GM13977 (cell line): ENCODE data around the gene DPP10.

ENCODE experiments used
- DNase-seq: peaks from one replicate; pipeline ENCODE4 v3.0.0; 2012; ENCODE audit warnings: low spot score
- CTCF ChIP-seq: IDR thresholded peaks from 2 replicates; pipeline ENCODE4 v1.5.1; 2012; ENCODE audit warnings: mild to moderate bottlenecking, control low read depth; ENCODE audit not compliant: insufficient read depth; ENCODE audit errors: extremely low read depth, missing control alignments
- in situ Hi-C: fragments of 300-500 bp; cut with MboI; formaldehyde crosslinking; loops from one replicate; pipeline ENCODE4 v1.12.0; 2022; ENCODE audit warnings: low sequenced_read_pairs, low pct_unique_long_range_greater_than_20kb, mixed read lengths, inconsistent platforms; ENCODE audit not compliant: unreplicated experiment

Gene DPP10

DNA sequence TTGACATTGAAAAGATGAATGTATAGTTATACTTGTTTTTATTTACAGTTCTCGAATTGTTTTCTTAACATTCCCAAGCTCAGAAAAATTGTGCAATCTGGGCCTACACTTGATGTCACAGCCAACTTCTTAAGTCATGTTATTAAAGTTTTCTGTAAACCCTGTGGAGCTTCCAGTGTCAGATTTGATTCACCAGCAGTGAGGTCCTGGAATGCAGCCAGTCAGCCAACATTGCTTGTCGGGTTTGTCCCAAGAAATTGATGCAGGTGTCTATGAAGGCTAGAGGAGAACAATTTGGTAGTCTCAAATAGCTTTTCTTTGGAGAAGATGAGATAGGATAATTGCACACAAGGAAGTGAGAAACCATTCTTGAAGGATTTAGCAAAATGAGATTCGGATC, 732.2 kb downstream of the DPP10 start:
- no peak for DNase-seq
- no peak for TF ChIP-seq CTCF
- in situ Hi-C loops, result no loop called here

DNA sequence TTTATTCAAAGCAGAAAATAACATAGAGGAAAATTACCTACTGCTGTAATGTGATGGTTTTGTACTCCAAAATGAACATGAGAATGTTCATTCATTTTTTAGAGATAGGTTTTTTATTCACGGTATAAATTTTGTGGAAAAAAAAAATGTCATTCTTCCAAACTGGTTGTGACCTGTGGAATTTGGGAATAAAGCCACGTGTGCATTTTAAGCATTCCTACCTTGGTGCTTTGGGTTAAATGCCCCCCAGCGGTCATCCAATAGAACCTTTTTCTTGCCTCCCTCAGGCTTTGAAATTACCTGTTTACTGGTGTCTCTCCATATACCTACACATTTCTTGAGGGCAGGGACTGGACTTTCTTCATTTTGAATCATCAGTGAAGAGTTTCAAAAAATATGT, 740.7 kb downstream of the DPP10 start:
- in situ Hi-C loops, result no loop called here
- TF ChIP-seq CTCF, result no peak
- DNase-seq, result no peak

GRCh38 chr2:115190459-115190858, 748.0 kb downstream of the DPP10 start:
- DNase-seq, result no peak
- no peak for TF ChIP-seq CTCF
- in situ Hi-C loops, result no loop called here

DNA sequence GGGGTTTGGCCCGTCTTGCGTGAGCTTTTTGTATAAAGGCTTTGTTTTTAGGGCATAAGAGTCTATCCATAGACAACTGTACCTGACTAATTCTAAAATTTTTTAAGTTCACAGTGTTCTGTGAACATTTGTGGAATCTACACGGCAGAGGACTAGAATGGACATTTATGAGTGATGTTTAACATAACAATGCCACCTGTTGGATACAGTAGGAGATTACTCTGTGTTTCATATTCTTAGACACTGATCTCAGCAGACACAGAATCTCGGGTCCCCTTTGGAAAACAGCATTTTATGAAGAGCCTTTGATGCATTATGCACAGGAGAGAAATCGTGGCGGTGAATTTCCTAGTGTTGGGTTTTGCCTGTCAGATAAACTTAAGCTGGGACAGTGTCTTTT, 752.2 kb downstream of the DPP10 start:
- no peak for DNase-seq
- TF ChIP-seq CTCF, result peak; percentile 5
- in situ Hi-C loops, result no loop called here

GRCh38 chr2:115196587-115196986, 754.1 kb downstream of the DPP10 start:
- in situ Hi-C loops, result no loop called here
- no peak for DNase-seq

DNA sequence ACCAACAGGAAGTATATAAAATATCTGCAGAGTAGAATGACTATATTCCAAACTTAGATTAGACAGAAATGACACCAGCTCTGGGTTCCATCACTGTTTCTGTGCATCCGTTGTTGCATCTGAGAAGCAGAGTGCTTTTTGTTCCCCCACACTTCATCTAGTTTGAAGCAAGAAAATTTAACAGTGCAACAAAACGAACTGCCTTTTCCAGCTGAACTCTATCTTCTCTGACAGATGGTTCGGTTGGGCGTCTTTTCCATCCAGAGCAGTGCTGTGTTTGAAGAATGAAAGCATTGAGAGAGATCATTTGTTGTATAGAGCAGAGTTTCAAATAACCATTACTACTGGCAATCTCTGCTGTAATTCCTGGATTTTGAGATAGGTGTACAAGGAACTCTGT, 757.5 kb downstream of the DPP10 start:
- no peak for DNase-seq
- in situ Hi-C loops, result no loop called here
- no peak for TF ChIP-seq CTCF

More at GRCh38 chr2:115196587-115196986, 754.1 kb downstream of the DPP10 start:
- no peak for TF ChIP-seq CTCF

- no peak for DNase-seq
- TF ChIP-seq CTCF, result no peak
- in situ Hi-C loops, result no loop called here
Measured at GRCh38 chr2:115201386-115201785, 758.9 kb downstream of the DPP10 start.
